K562 (cell line): ENCODE results near the gene OR10J1. TPM values are rescaled to one million over a fixed set of nuclear protein-coding genes. Genes with fewer than 3 reads are reported as not detected.

Source experiments
- ATAC-seq: fragments of 200-7000 bp; cut with Tn5 transposase; 3 replicates; pipeline ENCODE4 v1.9.1; 2020; ENCODE audit warnings: moderate library complexity
- BruUV-seq: library from RNA; stranded (reverse); fragments of 400-500 nt; replicated peaks from 2 replicates; lab custom pipeline; 2021; lab: Mats Ljungman, UMichigan
- CTCF ChIA-PET: fragments of 300-600 bp; formaldehyde crosslinking; extraction: SDS; loops from one replicate; lab custom pipeline; 2021; ENCODE audit warnings: low intra/inter-chr PET ratio; lab: Yijun Ruan, JAX
- POLR2A ChIA-PET: fragments of 300-600, 350-650 bp; sonication (Branson Sonifier 250); formaldehyde crosslinking; extraction: SDS; loops from one replicate; lab custom pipeline; 2021; ENCODE audit warnings: antibody characterized with exemption, inconsistent platforms; lab: Yijun Ruan, JAX
- DNase-seq, 4 experiments: peaks; one replicate each; pipeline versions ENCODE4 v3.0.0 to v3.0.0-alpha.2; 2011 to 2018; ENCODE audit warnings: low spot score in 3 of 4, mixed read lengths in 3 of 4; ENCODE audit errors: extremely low read depth in 1 of 4
- FAIRE-seq: peaks from 2 replicates; lab custom pipeline; 2011; peaks lifted over from hg19 to GRCh38; lab: Jason Lieb, UNC
- H2AFZ ChIP-seq: 2 replicates; pipeline ENCODE4 v1.6.0; 2011; ENCODE audit warnings: low read depth, low read length, control low read depth, inconsistent platforms
- H3K27ac ChIP-seq: fragments of 200-600 bp; 3 replicates; pipeline ENCODE4 v1.8.0; 2011; ENCODE audit warnings: low read depth, mild to moderate bottlenecking, control low read depth, inconsistent platforms, low read length, moderate library complexity, mixed read lengths; ENCODE audit errors: extremely low read depth
- H3K27me3 ChIP-seq, 2 experiments: fragments of 300-600 bp in 1 of 2; 2 replicates in 1 of 2; 3 replicates in 1 of 2; pipeline versions ENCODE4 v1.6.0 to v1.8.0; 2011; ENCODE audit warnings: inconsistent platforms in 2 of 2, low read length in 2 of 2, mild to moderate bottlenecking in 1 of 2, mixed read lengths in 1 of 2, moderate library complexity in 1 of 2; ENCODE audit not compliant: control insufficient read depth in 2 of 2, insufficient read depth in 2 of 2
- H3K36me3 ChIP-seq: fragments of 300-600 bp; 3 replicates; pipeline ENCODE4 v1.8.0; 2011; ENCODE audit warnings: mild to moderate bottlenecking, low read length, inconsistent platforms; ENCODE audit not compliant: control insufficient read depth, insufficient read depth
- H3K4me1 ChIP-seq, 2 experiments: fragments of 200-600 bp in 1 of 2; replicated peaks in 1 of 2; 2 replicates in 1 of 2; 3 replicates in 1 of 2; pipeline versions ENCODE4 v1.5.1 to v1.8.0; 2011; ENCODE audit warnings: inconsistent platforms in 2 of 2, low read length in 2 of 2, mild to moderate bottlenecking in 1 of 2, mixed read lengths in 1 of 2, moderate library complexity in 1 of 2; ENCODE audit not compliant: control insufficient read depth in 2 of 2, insufficient read depth in 2 of 2
- H3K4me2 ChIP-seq: 2 replicates; pipeline ENCODE4 v1.6.1; 2011; ENCODE audit warnings: low read length, control low read depth, inconsistent platforms, mixed read lengths; ENCODE audit not compliant: insufficient read depth
- H3K4me3 ChIP-seq: fragments of 200-600 bp; sonication (generic), shearing (Covaris generic); 2 replicates; pipeline ENCODE4 v1.5.1; 2016; ENCODE audit warnings: control low read depth, inconsistent platforms
- H3K79me2 ChIP-seq: fragments of 200-600 bp; 3 replicates; pipeline ENCODE4 v1.8.0; 2011; ENCODE audit warnings: low read length, inconsistent platforms; ENCODE audit not compliant: control insufficient read depth, insufficient read depth
- H3K9ac ChIP-seq, 2 experiments: 2 replicates each; pipeline versions ENCODE4 v1.6.0 to v1.6.1; 2011; ENCODE audit warnings: low read depth in 2 of 2, low read length in 2 of 2, control low read depth in 1 of 2, inconsistent platforms in 1 of 2, mild to moderate bottlenecking in 1 of 2, mixed read lengths in 1 of 2; ENCODE audit not compliant: insufficient read depth in 1 of 2
- H3K9me1 ChIP-seq: one replicate; pipeline ENCODE4 v1.6.0; 2011; ENCODE audit warnings: inconsistent platforms, mild to moderate bottlenecking, low read length, moderate library complexity; ENCODE audit not compliant: control insufficient read depth, insufficient read depth
- H3K9me3 ChIP-seq: replicated peaks from 2 replicates; pipeline ENCODE4 v1.5.1; 2011; ENCODE audit warnings: low read depth, low read length, inconsistent platforms; ENCODE audit not compliant: control insufficient read depth, insufficient read depth
- H4K20me1 ChIP-seq: replicated peaks from 2 replicates; pipeline ENCODE4 v1.6.1; 2011; ENCODE audit warnings: low read length, inconsistent platforms, mixed read lengths; ENCODE audit not compliant: control insufficient read depth, insufficient read depth
- HNRNPK ChIP-seq: fragments of 200-400 bp; formaldehyde crosslinking; IDR thresholded peaks from one replicate; pipeline ENCODE4 v1.6.1; 2018; ENCODE audit warnings: mild to moderate bottlenecking, low read depth, low read length; ENCODE audit not compliant: poor library complexity, severe bottlenecking
- MEF2A ChIP-seq: IDR thresholded peaks from 2 replicates; pipeline ENCODE4 v1.6.1; 2011; ENCODE audit warnings: low read depth, mild to moderate bottlenecking, low read length, moderate library complexity; ENCODE audit not compliant: control insufficient read depth
- RBM17 ChIP-seq: fragments of 200-400 bp; formaldehyde crosslinking; IDR thresholded peaks from 2 replicates; pipeline ENCODE4 v1.6.1; 2017; ENCODE audit warnings: low read depth, mild to moderate bottlenecking, low read length, borderline replicate concordance
- RCOR1 ChIP-seq, 2 experiments: IDR thresholded peaks; 2 replicates each; pipeline ENCODE4 v1.6.1; 2012; ENCODE audit warnings: low read depth in 2 of 2, low read length in 2 of 2, borderline replicate concordance in 1 of 2, improper control_type of control experiment in 1 of 2
- RNF2 ChIP-seq: sonication (generic); IDR thresholded peaks from 2 replicates; pipeline ENCODE4 v1.6.1; 2016
- SMAD3 ChIP-seq: fragments of 450-650 bp; formaldehyde crosslinking; conservative IDR thresholded peaks from 2 replicates; pipeline ENCODE4 v1.4.0; 2020; ENCODE audit warnings: mild to moderate bottlenecking
- TAF7 ChIP-seq: fragments of 450-650 bp; IDR thresholded peaks from 2 replicates; pipeline ENCODE4 v1.6.1; 2016; ENCODE audit warnings: missing genetic modification characterization, missing compliant biosample characterization
- TARDBP ChIP-seq: fragments of 450-650 bp; IDR thresholded peaks from 2 replicates; pipeline ENCODE4 v1.6.1; 2016
- YBX1 ChIP-seq: fragments of 450-650 bp; IDR thresholded peaks from 2 replicates; pipeline ENCODE4 v1.7.1; 2016; ENCODE audit warnings: mild to moderate bottlenecking
- ZNF174 ChIP-seq: fragments of 250-450 bp; sonication (Bioruptor Pico); IDR thresholded peaks from 2 replicates; pipeline ENCODE4 v1.4.0; 2020; ENCODE audit warnings: mild to moderate bottlenecking
- WGBS: fragments of 100-300 bp; shearing (Covaris generic); methylation state at CpG from one replicate; pipeline ENCODE4 v1.1.6; 2016; ENCODE audit warnings: low coverage, mixed read lengths; ENCODE audit not compliant: insufficient coverage; ENCODE audit errors: missing lambda C conversion rate; 5-methylcytosine and 5-hydroxymethylcytosine counted together
- in situ Hi-C: fragments of 300-500 bp; cut with MboI; formaldehyde crosslinking; loops from 4 replicates; pipeline ENCODE4 v1.15.0; 2018; ENCODE audit warnings: inconsistent platforms, mixed read lengths
- intact Hi-C: fragments of 100-400 bp; cut with micrococcal nuclease; formaldehyde crosslinking; loops from 2 replicates; pipeline ENCODE4 v1.14.2; 2022
- polyA plus RNA-seq, 8 experiments: library from polyadenylated mRNA; depleted of rRNA in 4 of 8; stranded (reverse) in 5 of 8; unstranded in 3 of 8; fragments of >200 nt; fragmentation: Nextera tagmentation in 2 of 8; fragmentation: Illumina TruSeq in 1 of 8; extraction: Ambion mirVana in 2 of 8; extraction: Trizol in 1 of 8; gene quantifications; 2 replicates each; pipeline versions ENCODE4 v1.2.1 to v1.2.3, GENCODE V29; 2011 to 2014; ENCODE audit warnings: inconsistent platforms in 1 of 8, missing spikeins in 1 of 8
- total RNA-seq, 7 experiments: library from RNA; depleted of rRNA in 6 of 7; stranded (reverse); fragments of >200 nt in 6 of 7; fragmentation: Illumina TruSeq in 2 of 7; extraction: Trizol in 2 of 7; gene quantifications; 2 replicates each; pipeline versions ENCODE4 v1.2.1 to v1.2.3, GENCODE V29; 2011 to 2021; ENCODE audit warnings: low replicate concordance in 1 of 7
- TF ChIP-seq, protein P1 (sequence below): sonication (generic); formaldehyde crosslinking; IDR thresholded peaks from 2 replicates; pipeline ENCODE4 v1.8.0; 2022; ENCODE audit warnings: missing genetic modification reagents, mild to moderate bottlenecking, borderline replicate concordance
- TF ChIP-seq, protein P2 (sequence below): fragments of 200-800 bp; sonication (Bioruptor generic); IDR thresholded peaks from 2 replicates; pipeline ENCODE4 v1.6.1; 2016; ENCODE audit warnings: missing genetic modification characterization, missing compliant biosample characterization
- TF ChIP-seq, protein P3 (sequence below): fragments of 450-650 bp; formaldehyde crosslinking; IDR thresholded peaks from 2 replicates; pipeline ENCODE4 v1.4.0; 2022; ENCODE audit warnings: missing genetic modification characterization
- TF ChIP-seq, protein P4 (sequence below): fragments of 250-450 bp; sonication (Bioruptor Pico); IDR thresholded peaks from 2 replicates; pipeline ENCODE4 v1.5.0; 2022; ENCODE audit warnings: mild to moderate bottlenecking

Gene OR10J1
- total and polyA plus RNA-seq, 9 of the 15 experiments (the other 6 are each of a cell fraction or from before 2014, with no cell fraction given) = not detected

DNA sequence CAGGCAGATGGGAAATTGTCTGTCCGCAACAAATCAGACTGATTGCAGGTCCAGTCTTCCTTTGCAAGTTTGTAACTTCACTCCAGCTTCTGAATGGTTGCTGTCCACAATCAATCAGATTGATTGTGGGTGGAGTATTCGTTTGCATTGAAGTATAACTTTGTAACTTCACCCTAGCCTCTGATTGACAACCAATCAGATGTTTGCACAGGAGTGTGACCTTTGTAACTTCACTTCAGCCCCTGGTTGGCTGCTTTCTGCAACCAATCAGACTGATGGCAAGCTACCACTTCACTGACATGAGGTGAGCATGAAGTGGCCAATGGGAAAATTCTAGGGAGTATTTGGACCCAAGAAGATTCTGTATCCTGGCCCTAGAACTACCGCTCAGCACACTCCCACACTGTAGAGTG is 25.7 kb downstream of the OR10J1 start (continued):
- TF ChIP-seq, protein P1, sequence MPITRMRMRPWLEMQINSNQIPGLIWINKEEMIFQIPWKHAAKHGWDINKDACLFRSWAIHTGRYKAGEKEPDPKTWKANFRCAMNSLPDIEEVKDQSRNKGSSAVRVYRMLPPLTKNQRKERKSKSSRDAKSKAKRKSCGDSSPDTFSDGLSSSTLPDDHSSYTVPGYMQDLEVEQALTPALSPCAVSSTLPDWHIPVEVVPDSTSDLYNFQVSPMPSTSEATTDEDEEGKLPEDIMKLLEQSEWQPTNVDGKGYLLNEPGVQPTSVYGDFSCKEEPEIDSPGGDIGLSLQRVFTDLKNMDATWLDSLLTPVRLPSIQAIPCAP (CRISPR knock-in tag) = no peak
- no peak for TF ChIP-seq RCOR1 (IDR thresholded peaks at IDR 0.05; ENCODE audit: borderline replicate concordance in 1 of 2, low read depth in 2 of 2, low read length in 2 of 2)
- no peak for TF ChIP-seq RBM17
- no peak for TF ChIP-seq YBX1
- TF ChIP-seq HNRNPK = no peak

DNA sequence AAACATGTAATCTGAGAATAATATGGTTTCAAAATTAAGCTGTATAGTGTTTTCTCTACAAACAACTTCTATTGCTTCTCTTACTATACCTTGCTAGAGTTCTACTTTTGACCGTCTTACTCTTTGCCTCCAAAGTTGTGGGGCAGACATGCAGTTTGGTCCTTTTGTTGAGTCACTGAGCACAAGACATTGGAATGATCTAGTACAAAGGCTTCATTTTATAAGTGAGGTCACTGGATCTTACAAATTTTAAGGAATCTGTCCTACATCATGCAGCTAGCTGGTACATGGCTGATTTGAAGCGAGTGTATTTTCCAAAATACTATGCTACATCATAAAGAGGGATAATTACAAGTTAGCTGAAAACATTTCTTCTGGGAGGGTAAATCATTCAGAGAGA is 28.8 kb downstream of the OR10J1 start:
- in situ Hi-C loops (no loop called here), intact Hi-C loops (no loop called here)
- ATAC-seq (no peak), FAIRE-seq (no peak), DNase-seq (no peak)
- H3K27ac ChIP-seq = no peak overlapping the region
- H3K36me3 ChIP-seq = no peaks in the 10 kb centered on the region
- POLR2A ChIA-PET = no interaction called here
- no TSS peak for BruUV-seq
- no peaks in the 10 kb centered on the region for H4K20me1 ChIP-seq
- no peak overlapping the region for H2AFZ ChIP-seq
- CTCF ChIA-PET = no interaction called here
- WGBS = 5% methylated on average over 2 of the region's 2 CpGs
- no peaks in the 10 kb centered on the region for H3K79me2 ChIP-seq
- no peak overlapping the region for H3K4me2 ChIP-seq
- no peaks in the 10 kb centered on the region for H3K27me3 ChIP-seq
- H3K4me1 ChIP-seq = no peaks in the 10 kb centered on the region
- H3K4me3 ChIP-seq = no peak overlapping the region
- H3K9me3 ChIP-seq = 0 out of 2 replicates have a peak, but pooled peaks cover 2% of the 10 kb centered on the region
- no peak overlapping the region for H3K9ac ChIP-seq
- no peaks in the 10 kb centered on the region for H3K9me1 ChIP-seq
- TF ChIP-seq RNF2 (no peak), MEF2A (no peak), TARDBP (no peak), ZNF174 (CRISPR knock-in tag) (no peak), SMAD3 (CRISPR knock-in tag) (no peak), TAF7 (tag) (no peak)
- TF ChIP-seq, protein P2, sequence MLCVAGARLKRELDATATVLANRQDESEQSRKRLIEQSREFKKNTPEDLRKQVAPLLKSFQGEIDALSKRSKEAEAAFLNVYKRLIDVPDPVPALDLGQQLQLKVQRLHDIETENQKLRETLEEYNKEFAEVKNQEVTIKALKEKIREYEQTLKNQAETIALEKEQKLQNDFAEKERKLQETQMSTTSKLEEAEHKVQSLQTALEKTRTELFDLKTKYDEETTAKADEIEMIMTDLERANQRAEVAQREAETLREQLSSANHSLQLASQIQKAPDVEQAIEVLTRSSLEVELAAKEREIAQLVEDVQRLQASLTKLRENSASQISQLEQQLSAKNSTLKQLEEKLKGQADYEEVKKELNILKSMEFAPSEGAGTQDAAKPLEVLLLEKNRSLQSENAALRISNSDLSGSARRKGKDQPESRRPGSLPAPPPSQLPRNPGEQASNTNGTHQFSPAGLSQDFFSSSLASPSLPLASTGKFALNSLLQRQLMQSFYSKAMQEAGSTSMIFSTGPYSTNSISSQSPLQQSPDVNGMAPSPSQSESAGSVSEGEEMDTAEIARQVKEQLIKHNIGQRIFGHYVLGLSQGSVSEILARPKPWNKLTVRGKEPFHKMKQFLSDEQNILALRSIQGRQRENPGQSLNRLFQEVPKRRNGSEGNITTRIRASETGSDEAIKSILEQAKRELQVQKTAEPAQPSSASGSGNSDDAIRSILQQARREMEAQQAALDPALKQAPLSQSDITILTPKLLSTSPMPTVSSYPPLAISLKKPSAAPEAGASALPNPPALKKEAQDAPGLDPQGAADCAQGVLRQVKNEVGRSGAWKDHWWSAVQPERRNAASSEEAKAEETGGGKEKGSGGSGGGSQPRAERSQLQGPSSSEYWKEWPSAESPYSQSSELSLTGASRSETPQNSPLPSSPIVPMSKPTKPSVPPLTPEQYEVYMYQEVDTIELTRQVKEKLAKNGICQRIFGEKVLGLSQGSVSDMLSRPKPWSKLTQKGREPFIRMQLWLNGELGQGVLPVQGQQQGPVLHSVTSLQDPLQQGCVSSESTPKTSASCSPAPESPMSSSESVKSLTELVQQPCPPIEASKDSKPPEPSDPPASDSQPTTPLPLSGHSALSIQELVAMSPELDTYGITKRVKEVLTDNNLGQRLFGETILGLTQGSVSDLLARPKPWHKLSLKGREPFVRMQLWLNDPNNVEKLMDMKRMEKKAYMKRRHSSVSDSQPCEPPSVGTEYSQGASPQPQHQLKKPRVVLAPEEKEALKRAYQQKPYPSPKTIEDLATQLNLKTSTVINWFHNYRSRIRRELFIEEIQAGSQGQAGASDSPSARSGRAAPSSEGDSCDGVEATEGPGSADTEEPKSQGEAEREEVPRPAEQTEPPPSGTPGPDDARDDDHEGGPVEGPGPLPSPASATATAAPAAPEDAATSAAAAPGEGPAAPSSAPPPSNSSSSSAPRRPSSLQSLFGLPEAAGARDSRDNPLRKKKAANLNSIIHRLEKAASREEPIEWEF (CRISPR knock-in tag) = no peak
- TF ChIP-seq, protein P3, sequence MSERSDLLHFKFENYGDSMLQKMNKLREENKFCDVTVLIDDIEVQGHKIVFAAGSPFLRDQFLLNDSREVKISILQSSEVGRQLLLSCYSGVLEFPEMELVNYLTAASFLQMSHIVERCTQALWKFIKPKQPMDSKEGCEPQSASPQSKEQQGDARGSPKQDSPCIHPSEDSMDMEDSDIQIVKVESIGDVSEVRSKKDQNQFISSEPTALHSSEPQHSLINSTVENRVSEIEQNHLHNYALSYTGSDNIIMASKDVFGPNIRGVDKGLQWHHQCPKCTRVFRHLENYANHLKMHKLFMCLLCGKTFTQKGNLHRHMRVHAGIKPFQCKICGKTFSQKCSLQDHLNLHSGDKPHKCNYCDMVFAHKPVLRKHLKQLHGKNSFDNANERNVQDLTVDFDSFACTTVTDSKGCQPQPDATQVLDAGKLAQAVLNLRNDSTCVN (CRISPR knock-in tag) = no peak
- TF ChIP-seq, protein P4, sequence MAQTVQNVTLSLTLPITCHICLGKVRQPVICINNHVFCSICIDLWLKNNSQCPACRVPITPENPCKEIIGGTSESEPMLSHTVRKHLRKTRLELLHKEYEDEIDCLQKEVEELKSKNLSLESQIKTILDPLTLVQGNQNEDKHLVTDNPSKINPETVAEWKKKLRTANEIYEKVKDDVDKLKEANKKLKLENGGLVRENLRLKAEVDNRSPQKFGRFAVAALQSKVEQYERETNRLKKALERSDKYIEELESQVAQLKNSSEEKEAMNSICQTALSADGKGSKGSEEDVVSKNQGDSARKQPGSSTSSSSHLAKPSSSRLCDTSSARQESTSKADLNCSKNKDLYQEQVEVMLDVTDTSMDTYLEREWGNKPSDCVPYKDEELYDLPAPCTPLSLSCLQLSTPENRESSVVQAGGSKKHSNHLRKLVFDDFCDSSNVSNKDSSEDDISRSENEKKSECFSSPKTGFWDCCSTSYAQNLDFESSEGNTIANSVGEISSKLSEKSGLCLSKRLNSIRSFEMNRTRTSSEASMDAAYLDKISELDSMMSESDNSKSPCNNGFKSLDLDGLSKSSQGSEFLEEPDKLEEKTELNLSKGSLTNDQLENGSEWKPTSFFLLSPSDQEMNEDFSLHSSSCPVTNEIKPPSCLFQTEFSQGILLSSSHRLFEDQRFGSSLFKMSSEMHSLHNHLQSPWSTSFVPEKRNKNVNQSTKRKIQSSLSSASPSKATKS (CRISPR knock-in tag) = no peak
